ENCODE results near the gene SCGB1D1. TPM values are rescaled to one million over a fixed set of nuclear protein-coding genes. Genes with fewer than 3 reads are reported as not detected.
A peak's percentile ranks its signal among the peaks of the same experiment; 100 is the strongest.

SCGB1D1 gene
- total RNA-seq, 1 experiment from 2014 or later: not detected

DNA sequence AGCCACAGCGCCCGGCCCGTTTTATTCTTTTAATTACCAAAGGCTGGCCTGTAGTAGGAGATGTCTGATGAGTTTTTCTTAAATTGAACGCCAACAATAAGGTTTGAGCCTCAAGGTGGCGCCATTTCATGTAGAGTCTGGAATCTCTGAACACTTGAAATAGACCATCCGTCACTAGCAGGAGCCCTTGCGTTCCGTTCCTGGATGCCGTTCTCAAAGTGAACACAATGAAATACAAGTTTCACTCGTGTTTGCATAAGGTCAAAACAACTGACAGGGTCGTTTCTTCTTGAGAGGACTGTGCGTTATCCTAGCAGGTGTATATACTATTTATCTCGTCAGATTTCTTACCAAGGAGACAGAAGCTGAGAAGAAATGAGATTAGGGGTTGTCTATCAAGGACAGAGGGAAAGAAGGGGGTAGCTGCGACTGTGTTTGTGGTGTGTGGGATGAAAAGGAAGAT is 18.7 kb upstream of the SCGB1D1 start:
- intact Hi-C loops (cut with micrococcal nuclease): loop anchor here (1.0 to 5.0 kb wide), 4 partner anchors 36 to 206 kb away; partner anchors contain the start of gene SCGB2A1
- no peaks in the 10 kb centered on the region for H3K9me3 ChIP-seq (ENCODE audit: control insufficient read depth in 1 of 2, insufficient read depth in 1 of 2, low read depth in 1 of 2, low read length in 2 of 2)
- 0 out of 2 replicates have a peak, but pooled peaks cover 3% of the 10 kb centered on the region for H3K27me3 ChIP-seq (ENCODE audit: insufficient read depth, low read length)
- ChIA-PET POLR2A (no interaction called here), CTCF (interaction anchor here (0.7 to 1.6 kb wide), 9 partner anchors 9 to 374 kb away, joined by 3 to 5 read pairs (median 4); no protein-coding TSS in a partner anchor), RAD21 (ENCODE audit: low non-redundant PET in 1 of 2, low total read pairs in 2 of 2, uncharacterized antibody in 2 of 2, unreplicated experiment in 2 of 2) (interaction anchor here in 1 of 2 experiments (1.0 kb wide), 1 partner anchor 151 kb away, joined by 3 read pairs; no protein-coding TSS in a partner anchor)
- no peaks in the 10 kb centered on the region for H3K79me2 ChIP-seq (ENCODE audit: insufficient read depth, low read length)
- no TSS peak for BruUV-seq (replicated peaks)
- H3K4me1 ChIP-seq (ENCODE audit: control insufficient read depth in 1 of 2, insufficient read depth in 2 of 2, low read length in 2 of 2): peaks cover 0 to 4% of the 10 kb centered on the region in 2 experiments; a peak in 1 of 4 replicates
- DNase-seq (ENCODE audit: low read depth, low spot score): peak; percentile 94
- H4K20me1 ChIP-seq (ENCODE audit: insufficient read depth): no peaks in the 10 kb centered on the region
- peak; percentile 93 for ATAC-seq
- no peak overlapping the region for H3K9ac ChIP-seq (ENCODE audit: low read length)
- TF ChIP-seq EZH2phosphoT487 (IDR thresholded peaks at IDR 0.05; ENCODE audit: borderline replicate concordance) (no peak), FOSL1 (IDR thresholded peaks at IDR 0.05; ENCODE audit: low read depth) (no peak), EGR1 (IDR thresholded peaks at IDR 0.05; ENCODE audit: low read depth) (no peak), JUND (IDR thresholded peaks at IDR 0.05) (no peak), SP1 (IDR thresholded peaks at IDR 0.05; ENCODE audit: low read depth) (no peak), ZNF274 (IDR thresholded peaks at IDR 0.05; ENCODE audit: low read depth, low read length) (no peak), ZFX (IDR thresholded peaks at IDR 0.05) (no peak), CEBPB (IDR thresholded peaks at IDR 0.05; ENCODE audit: low read depth) (no peak), YY1 (IDR thresholded peaks at IDR 0.05; ENCODE audit: extremely low read depth, insufficient replicate concordance, low read depth, low read length) (peak; percentile 45), POLR2A (IDR thresholded peaks at IDR 0.05; ENCODE audit: borderline replicate concordance, extremely low read depth, insufficient read depth, insufficient read length) (no peak), RAD21 (IDR thresholded peaks at IDR 0.05; ENCODE audit: low read depth) (peak; percentile 81), EZH2 (IDR thresholded peaks at IDR 0.05) (no peak), SIN3A (IDR thresholded peaks at IDR 0.05; ENCODE audit: low read depth) (no peak), SRF (IDR thresholded peaks at IDR 0.05; ENCODE audit: low read depth) (no peak)
- TF ChIP-seq, protein P1, sequence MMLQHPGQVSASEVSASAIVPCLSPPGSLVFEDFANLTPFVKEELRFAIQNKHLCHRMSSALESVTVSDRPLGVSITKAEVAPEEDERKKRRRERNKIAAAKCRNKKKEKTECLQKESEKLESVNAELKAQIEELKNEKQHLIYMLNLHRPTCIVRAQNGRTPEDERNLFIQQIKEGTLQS (IDR thresholded peaks at IDR 0.05): no peak
- TF ChIP-seq, protein P2, sequence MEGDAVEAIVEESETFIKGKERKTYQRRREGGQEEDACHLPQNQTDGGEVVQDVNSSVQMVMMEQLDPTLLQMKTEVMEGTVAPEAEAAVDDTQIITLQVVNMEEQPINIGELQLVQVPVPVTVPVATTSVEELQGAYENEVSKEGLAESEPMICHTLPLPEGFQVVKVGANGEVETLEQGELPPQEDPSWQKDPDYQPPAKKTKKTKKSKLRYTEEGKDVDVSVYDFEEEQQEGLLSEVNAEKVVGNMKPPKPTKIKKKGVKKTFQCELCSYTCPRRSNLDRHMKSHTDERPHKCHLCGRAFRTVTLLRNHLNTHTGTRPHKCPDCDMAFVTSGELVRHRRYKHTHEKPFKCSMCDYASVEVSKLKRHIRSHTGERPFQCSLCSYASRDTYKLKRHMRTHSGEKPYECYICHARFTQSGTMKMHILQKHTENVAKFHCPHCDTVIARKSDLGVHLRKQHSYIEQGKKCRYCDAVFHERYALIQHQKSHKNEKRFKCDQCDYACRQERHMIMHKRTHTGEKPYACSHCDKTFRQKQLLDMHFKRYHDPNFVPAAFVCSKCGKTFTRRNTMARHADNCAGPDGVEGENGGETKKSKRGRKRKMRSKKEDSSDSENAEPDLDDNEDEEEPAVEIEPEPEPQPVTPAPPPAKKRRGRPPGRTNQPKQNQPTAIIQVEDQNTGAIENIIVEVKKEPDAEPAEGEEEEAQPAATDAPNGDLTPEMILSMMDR (IDR thresholded peaks at IDR 0.05 in 2 of 3, conservative IDR thresholded peaks at IDR 0.05 in 1 of 3; ENCODE audit: borderline replicate concordance in 1 of 3, insufficient read depth in 1 of 3, low read depth in 2 of 3, low read length in 2 of 3): peak; percentile 68 to 98 (median 73)
- TF ChIP-seq, protein P3, sequence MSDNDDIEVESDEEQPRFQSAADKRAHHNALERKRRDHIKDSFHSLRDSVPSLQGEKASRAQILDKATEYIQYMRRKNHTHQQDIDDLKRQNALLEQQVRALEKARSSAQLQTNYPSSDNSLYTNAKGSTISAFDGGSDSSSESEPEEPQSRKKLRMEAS (IDR thresholded peaks at IDR 0.05): no peak
- TF ChIP-seq, protein P4, sequence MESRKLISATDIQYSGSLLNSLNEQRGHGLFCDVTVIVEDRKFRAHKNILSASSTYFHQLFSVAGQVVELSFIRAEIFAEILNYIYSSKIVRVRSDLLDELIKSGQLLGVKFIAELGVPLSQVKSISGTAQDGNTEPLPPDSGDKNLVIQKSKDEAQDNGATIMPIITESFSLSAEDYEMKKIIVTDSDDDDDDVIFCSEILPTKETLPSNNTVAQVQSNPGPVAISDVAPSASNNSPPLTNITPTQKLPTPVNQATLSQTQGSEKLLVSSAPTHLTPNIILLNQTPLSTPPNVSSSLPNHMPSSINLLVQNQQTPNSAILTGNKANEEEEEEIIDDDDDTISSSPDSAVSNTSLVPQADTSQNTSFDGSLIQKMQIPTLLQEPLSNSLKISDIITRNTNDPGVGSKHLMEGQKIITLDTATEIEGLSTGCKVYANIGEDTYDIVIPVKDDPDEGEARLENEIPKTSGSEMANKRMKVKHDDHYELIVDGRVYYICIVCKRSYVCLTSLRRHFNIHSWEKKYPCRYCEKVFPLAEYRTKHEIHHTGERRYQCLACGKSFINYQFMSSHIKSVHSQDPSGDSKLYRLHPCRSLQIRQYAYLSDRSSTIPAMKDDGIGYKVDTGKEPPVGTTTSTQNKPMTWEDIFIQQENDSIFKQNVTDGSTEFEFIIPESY (IDR thresholded peaks at IDR 0.05; ENCODE audit: extremely low read depth, insufficient replicate concordance, low read length): no peak
- TF ChIP-seq, protein P5, sequence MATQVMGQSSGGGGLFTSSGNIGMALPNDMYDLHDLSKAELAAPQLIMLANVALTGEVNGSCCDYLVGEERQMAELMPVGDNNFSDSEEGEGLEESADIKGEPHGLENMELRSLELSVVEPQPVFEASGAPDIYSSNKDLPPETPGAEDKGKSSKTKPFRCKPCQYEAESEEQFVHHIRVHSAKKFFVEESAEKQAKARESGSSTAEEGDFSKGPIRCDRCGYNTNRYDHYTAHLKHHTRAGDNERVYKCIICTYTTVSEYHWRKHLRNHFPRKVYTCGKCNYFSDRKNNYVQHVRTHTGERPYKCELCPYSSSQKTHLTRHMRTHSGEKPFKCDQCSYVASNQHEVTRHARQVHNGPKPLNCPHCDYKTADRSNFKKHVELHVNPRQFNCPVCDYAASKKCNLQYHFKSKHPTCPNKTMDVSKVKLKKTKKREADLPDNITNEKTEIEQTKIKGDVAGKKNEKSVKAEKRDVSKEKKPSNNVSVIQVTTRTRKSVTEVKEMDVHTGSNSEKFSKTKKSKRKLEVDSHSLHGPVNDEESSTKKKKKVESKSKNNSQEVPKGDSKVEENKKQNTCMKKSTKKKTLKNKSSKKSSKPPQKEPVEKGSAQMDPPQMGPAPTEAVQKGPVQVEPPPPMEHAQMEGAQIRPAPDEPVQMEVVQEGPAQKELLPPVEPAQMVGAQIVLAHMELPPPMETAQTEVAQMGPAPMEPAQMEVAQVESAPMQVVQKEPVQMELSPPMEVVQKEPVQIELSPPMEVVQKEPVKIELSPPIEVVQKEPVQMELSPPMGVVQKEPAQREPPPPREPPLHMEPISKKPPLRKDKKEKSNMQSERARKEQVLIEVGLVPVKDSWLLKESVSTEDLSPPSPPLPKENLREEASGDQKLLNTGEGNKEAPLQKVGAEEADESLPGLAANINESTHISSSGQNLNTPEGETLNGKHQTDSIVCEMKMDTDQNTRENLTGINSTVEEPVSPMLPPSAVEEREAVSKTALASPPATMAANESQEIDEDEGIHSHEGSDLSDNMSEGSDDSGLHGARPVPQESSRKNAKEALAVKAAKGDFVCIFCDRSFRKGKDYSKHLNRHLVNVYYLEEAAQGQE (IDR thresholded peaks at IDR 0.05; ENCODE audit: low read depth): no peak
- H3K4me2 ChIP-seq (ENCODE audit: low read length): peak overlapping the region; percentile 61
- no peak overlapping the region for H3K27ac ChIP-seq (ENCODE audit: low read depth, low read length)
- H2AFZ ChIP-seq (ENCODE audit: low read depth, low read length, poor library complexity, severe bottlenecking): peak overlapping the region; percentile 99
- peak overlapping the region; percentile 14 to 28; a peak in 2 of 4 replicates for H3K4me3 ChIP-seq (replicated peaks in 1 of 2; ENCODE audit: low read depth in 1 of 2, low read length in 2 of 2)
- H3K9me2 ChIP-seq (ENCODE audit: insufficient read depth): no peaks in the 10 kb centered on the region
- H3K36me3 ChIP-seq (ENCODE audit: control insufficient read depth in 1 of 2, insufficient read depth in 2 of 2, low read length in 2 of 2): no peaks in the 10 kb centered on the region
